ENCODE results near the gene NAT14. TPM values are rescaled to one million over a fixed set of nuclear protein-coding genes. Genes with fewer than 3 reads are reported as not detected.

Gene NAT14
- total and polyA plus RNA-seq, 2 of the 8 experiments (the other 6 are each of a cell fraction or from before 2014, with no cell fraction given) = 47.1 to 71.2 TPM

DNA sequence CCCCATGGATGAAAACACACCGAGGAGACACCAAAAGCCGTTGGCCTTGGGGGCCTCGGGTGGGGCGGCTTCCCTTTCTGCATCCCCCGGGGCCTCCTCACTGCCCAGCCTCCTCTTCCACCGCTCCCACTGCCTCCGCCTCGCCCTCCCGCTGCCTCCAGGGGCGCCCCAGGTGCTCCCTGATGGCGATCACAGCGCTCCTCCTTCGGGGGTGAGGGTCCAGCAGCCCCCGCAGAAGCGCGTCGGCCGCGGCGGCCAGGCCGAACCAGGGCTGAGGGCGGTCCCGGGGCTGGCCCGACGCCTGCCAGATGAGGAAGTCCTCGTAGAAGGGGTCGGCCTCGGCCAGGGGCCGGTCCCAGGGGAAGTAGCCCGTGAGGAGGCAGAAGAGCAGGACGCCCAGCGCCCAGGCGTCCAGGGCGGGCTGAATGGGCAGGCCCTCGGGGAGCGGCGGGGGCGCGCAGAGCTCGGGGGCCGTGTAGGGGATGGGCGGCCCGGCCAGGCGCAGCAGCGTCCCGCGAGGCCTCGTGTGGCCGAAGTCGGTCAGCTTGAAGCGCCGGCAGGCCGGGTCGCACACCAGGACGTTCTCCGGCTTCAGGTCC lies 44.7 kb downstream of the NAT14 start:
- Histone ChIP-seq H2BK120ac (replicated peaks; ENCODE audit: low read depth, low read length) (no peak overlapping the region), H3K27me3 (replicated peaks in 1 of 4; ENCODE audit: control insufficient read depth in 3 of 4, extremely low read depth in 1 of 4, insufficient read depth in 3 of 4, low read length in 3 of 4) (no peaks in the 10 kb centered on the region), H3K9me3 (ENCODE audit: insufficient read depth in 2 of 2, low read depth in 1 of 2, low read length in 1 of 2) (peaks cover 0 to 7% of the 10 kb centered on the region in 2 experiments; a peak in 2 of 4 replicates), H3K9ac (replicated peaks in 1 of 4; ENCODE audit: extremely low read depth in 1 of 4, low read depth in 3 of 4, low read length in 3 of 4) (no peak overlapping the region), H2BK5ac (ENCODE audit: low read depth, low read length) (no peak overlapping the region), H3K23me2 (ENCODE audit: low read depth, low read length) (no peaks in the 10 kb centered on the region), H2BK12ac (ENCODE audit: low read depth, low read length) (no peak overlapping the region), H3K18ac (ENCODE audit: extremely low read depth, low read length) (no peak overlapping the region), H3K4me2 (ENCODE audit: insufficient read depth in 1 of 2, low read depth in 2 of 2, low read length in 2 of 2) (no peak overlapping the region), H2AFZ (ENCODE audit: low read length) (no peak overlapping the region), H3K27ac (ENCODE audit: low read depth, low read length) (no peak overlapping the region), H3K14ac (ENCODE audit: insufficient read length) (no peak overlapping the region), H2AK5ac (ENCODE audit: low read depth, low read length) (no peak overlapping the region), H2BK20ac (ENCODE audit: low read length) (no peak overlapping the region), H2BK15ac (ENCODE audit: low read length) (no peak overlapping the region), H3K36me3 (ENCODE audit: control insufficient read depth in 2 of 4, insufficient read depth in 4 of 4, low read length in 3 of 4) (no peaks in the 10 kb centered on the region; a peak in 1 of 8 replicates), H4K91ac (replicated peaks; ENCODE audit: insufficient read length, low read length) (no peak overlapping the region), H4K20me1 (replicated peaks in 1 of 2; ENCODE audit: control insufficient read depth in 1 of 2, insufficient read depth in 2 of 2, low read length in 2 of 2) (peaks cover 0 to 9% of the 10 kb centered on the region in 2 experiments), H3K23ac (ENCODE audit: insufficient read length) (no peak overlapping the region), H3K4me1 (replicated peaks in 1 of 4; ENCODE audit: control insufficient read depth in 3 of 4, insufficient read depth in 4 of 4, low read length in 3 of 4) (peaks cover 0 to 9% (median 2%) of the 10 kb centered on the region in 4 experiments; a peak in 3 of 7 replicates), H4K5ac (ENCODE audit: insufficient read length, low read depth, low read length) (no peak overlapping the region), H3K79me2 (ENCODE audit: control insufficient read depth in 1 of 2, insufficient read depth in 2 of 2, low read length in 2 of 2) (no peaks in the 10 kb centered on the region), H3K4me3 (ENCODE audit: extremely low read depth in 1 of 4, insufficient read depth in 2 of 4, low read depth in 3 of 4, low read length in 4 of 4) (no peak overlapping the region), H3K56ac (replicated peaks; ENCODE audit: insufficient read length, low read depth, low read length) (no peak overlapping the region), H3K4ac (replicated peaks; ENCODE audit: insufficient read length, low read depth, low read length) (no peak overlapping the region), H4K8ac (ENCODE audit: extremely low read depth, insufficient read depth, low read length) (peak overlapping the region; percentile 51; the same call in 1 of the 2 replicates), H3K79me1 (ENCODE audit: low read depth, low read length) (no peaks in the 10 kb centered on the region)
- FAIRE-seq (no peak), DNase-seq (ENCODE audit: low read depth in 1 of 2, low spot score in 2 of 2) (no peak)
- CTCF ChIA-PET (ENCODE audit: partially characterized antibody) = interaction anchor here (2.9 kb wide), 1 partner anchor 25 kb away, joined by 7 read pairs; no protein-coding TSS in a partner anchor
- POLR2A ChIA-PET (ENCODE audit: partially characterized antibody) = interaction anchor here (1.3 kb wide), 1 partner anchor 23 kb away, joined by 3 read pairs; no protein-coding TSS in a partner anchor
- WGBS, 2 experiments (ENCODE audit: extremely low coverage in 1 of 2, insufficient coverage in 1 of 2, insufficient read length in 1 of 2, insufficient replicate concordance in 2 of 2, low coverage in 1 of 2, low lambda C conversion rate in 2 of 2, missing lambda C conversion rate in 1 of 2) = 94% methylated on average over 29 of the region's 56 CpGs; no CpG with 5 or more reads in 1 of the 2 experiments
- TF ChIP-seq FOSL1 (IDR thresholded peaks at IDR 0.05; ENCODE audit: insufficient read depth, low read depth, low read length) (no peak), RBBP5 (IDR thresholded peaks at IDR 0.05; ENCODE audit: borderline replicate concordance, low read depth, low read length) (no peak), SAP30 (IDR thresholded peaks at IDR 0.05; ENCODE audit: insufficient read depth, insufficient replicate concordance, low read length) (no peak), SIRT6 (IDR thresholded peaks at IDR 0.05; ENCODE audit: low read length) (no peak), KDM1A (IDR thresholded peaks at IDR 0.05; ENCODE audit: borderline replicate concordance, low read length) (no peak), RNF2 (IDR thresholded peaks at IDR 0.05; ENCODE audit: borderline replicate concordance, low read depth, low read length, missing control alignments, poor library complexity, severe bottlenecking) (no peak), MAFK (IDR thresholded peaks at IDR 0.05; ENCODE audit: low read depth, low read length) (no peak), RXRA (IDR thresholded peaks at IDR 0.05; ENCODE audit: insufficient read depth, low read depth, low read length) (no peak), GABPA (IDR thresholded peaks at IDR 0.05; ENCODE audit: borderline replicate concordance, insufficient read depth, low read length) (no peak), EP300 (IDR thresholded peaks at IDR 0.05; ENCODE audit: borderline replicate concordance in 1 of 2, low read depth in 2 of 2, low read length in 2 of 2) (no peak)
- TF ChIP-seq, protein P1, sequence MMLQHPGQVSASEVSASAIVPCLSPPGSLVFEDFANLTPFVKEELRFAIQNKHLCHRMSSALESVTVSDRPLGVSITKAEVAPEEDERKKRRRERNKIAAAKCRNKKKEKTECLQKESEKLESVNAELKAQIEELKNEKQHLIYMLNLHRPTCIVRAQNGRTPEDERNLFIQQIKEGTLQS (IDR thresholded peaks at IDR 0.05; ENCODE audit: insufficient read depth, low read depth, low read length) = no peak
